Measurements from ENCODE around the gene CAMK1G.

The CAMK1G gene

GRCh38 chr1:209565759-209566678, 17.5 kb upstream of the CAMK1G start:
- peak; percentile 85 to 86 for DNase-seq

GRCh38 chr1:209567698-209568175, 15.8 kb upstream of the CAMK1G start:
- peak; percentile 26 to 68 for DNase-seq

- DNase-seq, result peak; percentile 43 to 70
Observed at GRCh38 chr1:209569455-209570207, 13.9 kb upstream of the CAMK1G start.

GRCh38 chr1:209570743-209571142, 12.8 kb upstream of the CAMK1G start:
- DNase-seq, result peak; percentile 26 to 40

GRCh38 chr1:209576392-209577197, 6.9 kb upstream of the CAMK1G start:
- peak; percentile 73 for DNase-seq

- no peak for DNase-seq
Observed at GRCh38 chr1:209577346-209577745, 6.2 kb upstream of the CAMK1G start.

- no peak for DNase-seq
Observed at GRCh38 chr1:209580577-209580976, 2.9 kb upstream of the CAMK1G start.

- no peak for DNase-seq
Observed at GRCh38 chr1:209584231-209584672, 738 bp downstream of the CAMK1G start.

- DNase-seq, result no peak
Observed at GRCh38 chr1:209585197-209585596, 1.7 kb downstream of the CAMK1G start.

- DNase-seq, result no peak
Observed at GRCh38 chr1:209585672-209586071, 2.2 kb downstream of the CAMK1G start.

- DNase-seq, result no peak
Observed at GRCh38 chr1:209586221-209586740, 2.8 kb downstream of the CAMK1G start.

- no peak for DNase-seq
Observed at GRCh38 chr1:209587789-209588188, 4.3 kb downstream of the CAMK1G start.

- no peak for DNase-seq
Observed at GRCh38 chr1:209589440-209589839, 5.9 kb downstream of the CAMK1G start.

GRCh38 chr1:209589863-209590262, 6.3 kb downstream of the CAMK1G start:
- no peak for DNase-seq

- DNase-seq, result peak; percentile 14 to 25
Observed at GRCh38 chr1:209590405-209590804, 6.9 kb downstream of the CAMK1G start.

- DNase-seq, result no peak
Observed at GRCh38 chr1:209593747-209594146, 10.2 kb downstream of the CAMK1G start.

GRCh38 chr1:209594440-209594839, 10.9 kb downstream of the CAMK1G start:
- no peak for DNase-seq

GRCh38 chr1:209595028-209595427, 11.5 kb downstream of the CAMK1G start:
- peak in 1 of 2 donors; percentile 48 for DNase-seq

- DNase-seq, result no peak
Observed at GRCh38 chr1:209595599-209596285, 12.2 kb downstream of the CAMK1G start.

GRCh38 chr1:209597499-209597898, 14.0 kb downstream of the CAMK1G start:
- no peak for DNase-seq

- no peak for DNase-seq
Observed at GRCh38 chr1:209598227-209598626, 14.7 kb downstream of the CAMK1G start.

GRCh38 chr1:209600541-209600940, 17.0 kb downstream of the CAMK1G start:
- DNase-seq, result no peak

Data from inflammatory macrophage (primary cell).